HG03520 (cell line): ENCODE measurements around the gene NOD2.

ENCODE experiments used
- ATAC-seq: cut with Tn5 transposase; IDR thresholded peaks from one replicate; pipeline ENCODE4 v1.9.1; 2021; ENCODE audit warnings: mild to moderate bottlenecking, moderate library complexity; ENCODE audit not compliant: unreplicated experiment

Gene NOD2

GRCh38 chr16:50690177-50690576, 3.2 kb upstream of the NOD2 start:
- no peak for ATAC-seq

DNA sequence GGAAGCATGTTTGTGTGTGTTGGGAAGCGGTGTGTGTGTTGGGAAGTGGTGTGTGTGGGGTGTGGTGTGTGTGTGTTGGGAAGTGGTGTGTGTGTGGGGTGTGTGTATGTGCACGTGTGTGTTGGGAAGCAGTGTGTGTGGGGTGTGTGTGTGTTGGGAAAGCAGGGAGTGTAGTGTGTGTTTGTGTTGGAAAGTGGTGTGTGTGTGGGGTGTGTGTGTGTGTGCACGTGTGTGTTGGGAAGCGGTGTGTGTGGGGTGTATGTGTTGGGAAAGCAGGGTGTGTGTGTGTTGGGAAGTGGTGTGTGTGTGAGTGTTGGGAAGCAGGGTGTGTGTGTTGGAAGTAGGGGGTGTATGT, 785 bp upstream of the NOD2 start:
- no peak for ATAC-seq

DNA sequence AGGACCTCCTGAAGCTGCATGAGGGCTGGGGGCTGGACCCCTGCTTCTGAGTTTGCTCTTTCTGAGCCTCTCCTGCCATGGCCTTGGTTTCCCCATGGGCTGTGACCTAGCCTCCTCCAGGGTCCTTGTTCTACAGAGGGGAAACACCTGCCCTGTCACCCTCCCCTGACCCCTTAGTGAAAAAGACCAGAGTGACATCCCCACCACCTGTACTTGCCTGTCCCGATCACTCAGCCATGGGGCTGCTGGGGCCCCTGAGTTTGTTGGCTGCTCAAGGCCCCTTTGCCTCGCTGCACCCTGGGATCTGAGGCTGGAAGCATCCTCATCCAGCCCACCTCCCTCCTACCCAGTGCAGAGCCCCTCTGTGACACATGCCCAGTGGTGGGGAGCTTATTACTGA, 800 bp downstream of the NOD2 start:
- ATAC-seq = no peak

DNA sequence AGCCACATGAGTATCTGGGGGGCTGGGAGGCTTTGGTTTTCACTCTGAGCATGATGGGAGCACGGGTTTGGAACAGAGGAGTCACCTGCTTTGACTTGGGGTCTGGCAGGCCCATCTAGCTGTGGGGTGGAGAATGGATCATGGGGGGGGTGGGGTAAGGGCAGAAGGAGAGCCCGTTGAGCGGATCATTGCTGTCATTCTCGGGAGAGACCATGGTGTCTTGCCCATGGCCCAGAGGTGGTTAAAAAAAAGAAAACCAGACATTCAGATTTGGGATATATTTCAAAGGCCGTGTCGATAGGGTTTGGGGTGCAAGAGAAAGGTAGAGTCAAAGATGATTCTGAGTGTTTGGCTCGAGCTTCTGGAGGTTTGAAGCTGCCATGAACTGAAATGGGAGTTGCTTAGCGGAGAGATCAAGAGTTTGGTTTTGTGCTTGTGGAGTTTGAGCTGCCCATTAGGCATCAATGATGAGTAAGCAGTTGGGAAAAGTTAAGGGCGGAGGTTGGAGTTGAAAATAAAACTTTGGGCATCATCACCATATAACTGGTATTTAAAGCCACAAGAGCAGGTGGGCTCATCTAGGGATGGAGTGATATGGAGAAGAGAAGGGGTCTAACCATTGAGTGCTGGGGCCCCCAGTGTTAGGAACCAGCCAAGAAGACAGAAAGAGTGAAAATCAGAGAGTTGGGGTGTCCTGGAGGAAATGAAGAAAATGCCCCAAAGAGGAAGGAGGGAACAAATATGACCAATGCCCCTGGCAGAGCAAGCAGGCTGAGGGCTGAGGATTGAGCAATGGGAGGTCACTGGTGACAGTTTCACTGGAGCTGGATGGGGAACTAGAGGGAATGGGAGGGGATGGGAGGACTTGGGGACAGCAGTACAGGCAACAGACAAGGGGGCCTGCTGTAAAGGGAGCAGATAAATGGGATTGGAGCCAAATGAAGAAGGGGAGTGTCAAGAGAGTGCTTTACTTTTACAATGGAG, 1.9 kb downstream of the NOD2 start:
- no peak for ATAC-seq

- no peak for ATAC-seq
Measured at GRCh38 chr16:50696126-50696525, 2.7 kb downstream of the NOD2 start.

GRCh38 chr16:50696575-50697420, 3.4 kb downstream of the NOD2 start:
- peak; percentile 46 for ATAC-seq

DNA sequence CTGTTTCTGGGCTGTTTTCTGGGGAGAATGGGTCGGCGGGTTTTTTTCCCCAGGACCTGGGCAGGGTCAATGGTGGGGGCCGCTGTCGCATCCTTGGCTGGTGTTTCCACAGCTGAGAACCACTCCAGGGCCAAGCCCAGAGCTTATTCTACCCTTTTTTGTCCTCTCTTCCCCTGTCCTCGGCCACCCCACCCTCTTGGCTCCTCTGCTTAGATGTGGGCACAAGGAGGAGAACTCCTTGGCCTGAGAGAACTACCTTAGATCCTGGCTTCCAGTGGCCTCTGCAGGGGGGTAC, 4.0 kb downstream of the NOD2 start:
- ATAC-seq = no peak

GRCh38 chr16:50697881-50698767, 4.7 kb downstream of the NOD2 start:
- ATAC-seq = peak; percentile 38

GRCh38 chr16:50699326-50700159, 6.1 kb downstream of the NOD2 start:
- no peak for ATAC-seq

- ATAC-seq = no peak
Measured at GRCh38 chr16:50702725-50703124, 9.3 kb downstream of the NOD2 start.

DNA sequence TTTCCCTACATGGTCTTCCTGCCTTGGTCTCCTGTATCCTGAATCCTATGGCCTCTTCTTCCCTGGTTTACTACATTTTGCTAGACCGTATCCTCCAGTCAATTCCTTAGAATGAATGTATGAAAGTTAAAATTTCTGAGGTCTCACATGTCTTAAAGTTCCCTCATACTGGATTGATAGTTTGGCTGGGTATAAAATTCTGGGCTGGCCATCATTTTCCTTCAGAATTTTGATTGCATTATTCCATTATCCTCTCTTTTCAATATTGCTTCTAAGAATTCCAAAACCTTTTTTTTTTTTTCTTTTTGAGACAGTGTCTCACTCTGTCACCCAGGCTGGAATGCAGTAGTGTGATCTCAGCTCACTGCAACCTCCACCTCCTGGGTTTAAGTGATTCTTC, 10.8 kb downstream of the NOD2 start:
- no peak for ATAC-seq

DNA sequence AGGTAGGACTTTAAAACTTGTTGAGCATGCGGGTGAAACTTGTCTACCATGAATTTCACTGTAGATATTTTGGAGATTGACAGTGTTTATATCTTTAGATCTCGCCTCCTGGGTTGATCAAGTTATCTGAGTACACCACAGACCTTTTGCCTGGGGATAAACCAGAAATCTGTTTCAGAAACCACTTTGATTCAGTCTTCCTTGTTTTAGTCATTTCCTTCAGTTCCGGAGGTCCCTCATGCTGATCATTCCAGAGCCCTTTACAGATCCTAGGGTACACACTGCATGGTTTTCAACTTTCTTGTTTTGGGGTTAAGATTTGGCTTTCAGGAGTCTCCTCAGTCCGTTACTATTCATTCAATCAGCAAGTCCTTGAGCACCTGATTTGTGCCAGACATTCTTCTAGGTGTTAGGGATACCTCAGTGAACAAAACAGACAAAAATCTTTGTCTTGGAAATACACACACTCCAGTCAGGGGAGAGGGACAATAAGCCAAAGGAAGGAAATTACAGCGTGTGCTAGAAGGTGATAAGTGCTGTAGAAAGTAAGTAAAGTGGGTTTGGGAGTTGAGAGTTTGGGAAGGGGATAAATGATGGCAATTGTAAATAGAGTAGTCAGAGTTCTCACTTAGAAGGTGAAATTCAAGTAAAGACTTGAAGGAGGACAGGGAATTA, 12.2 kb downstream of the NOD2 start:
- ATAC-seq = no peak

GRCh38 chr16:50706250-50706649, 12.8 kb downstream of the NOD2 start:
- ATAC-seq = no peak

DNA sequence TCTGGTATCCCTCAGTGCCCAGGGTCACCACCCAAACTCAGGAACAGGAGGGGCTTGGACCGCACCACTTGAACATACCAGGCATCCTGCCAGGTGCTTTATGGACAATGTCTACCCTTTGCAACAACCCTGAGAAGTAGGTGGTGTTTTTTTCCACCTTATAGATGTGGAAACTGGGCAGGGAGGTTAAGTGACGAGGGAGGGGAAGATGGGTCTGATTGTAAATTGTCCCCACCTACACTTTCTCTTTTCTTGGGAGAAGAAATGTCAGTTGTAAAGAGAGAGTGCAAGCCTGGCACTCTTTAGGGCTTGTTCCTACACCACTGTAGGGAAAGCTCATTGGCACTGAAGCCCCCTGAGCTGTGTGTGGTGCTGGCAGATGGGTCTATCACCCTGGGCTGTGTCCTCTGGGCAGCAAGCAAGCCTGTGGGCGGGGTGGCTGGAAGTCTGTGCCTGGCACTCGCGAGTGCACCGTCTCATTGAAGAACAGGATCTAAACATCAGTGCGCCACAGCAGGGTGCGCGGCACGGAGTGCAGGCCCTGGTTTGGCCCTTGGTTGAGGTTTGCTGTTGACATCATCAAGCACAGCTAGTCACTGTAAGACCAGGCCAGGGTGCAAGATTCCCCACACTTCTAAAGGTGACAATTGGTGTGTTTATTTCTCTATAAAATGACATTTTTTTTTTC, 15.1 kb downstream of the NOD2 start:
- no peak for ATAC-seq

DNA sequence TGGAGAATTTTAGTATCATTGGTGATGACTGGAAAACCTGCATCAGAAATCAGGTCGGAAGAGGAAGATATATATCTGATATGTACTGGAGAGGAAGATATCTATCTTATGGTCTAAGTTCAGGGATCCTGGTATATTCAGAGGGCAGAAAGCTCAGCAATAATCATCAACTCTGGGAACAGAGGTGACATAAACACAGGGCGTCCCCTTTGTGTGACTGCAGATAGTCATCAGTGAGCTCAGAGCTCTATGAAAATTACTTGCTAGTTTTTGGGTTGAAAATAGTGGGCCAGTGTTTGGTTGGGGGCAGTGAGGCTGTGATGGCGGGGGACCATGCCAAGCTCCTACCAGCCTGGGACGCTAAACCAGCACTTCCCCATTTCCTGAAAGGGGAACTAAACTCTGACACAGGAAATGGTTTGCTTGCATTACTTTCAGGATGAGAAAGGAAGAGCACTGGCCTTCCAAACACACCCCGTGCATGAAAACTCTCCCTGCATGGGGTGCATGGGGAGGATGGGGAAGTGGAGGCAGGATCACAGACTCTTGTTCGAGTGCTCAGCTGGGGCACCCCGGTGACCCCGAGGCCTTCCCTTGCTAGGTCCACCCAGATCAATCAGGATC, 15.8 kb downstream of the NOD2 start:
- ATAC-seq = no peak

DNA sequence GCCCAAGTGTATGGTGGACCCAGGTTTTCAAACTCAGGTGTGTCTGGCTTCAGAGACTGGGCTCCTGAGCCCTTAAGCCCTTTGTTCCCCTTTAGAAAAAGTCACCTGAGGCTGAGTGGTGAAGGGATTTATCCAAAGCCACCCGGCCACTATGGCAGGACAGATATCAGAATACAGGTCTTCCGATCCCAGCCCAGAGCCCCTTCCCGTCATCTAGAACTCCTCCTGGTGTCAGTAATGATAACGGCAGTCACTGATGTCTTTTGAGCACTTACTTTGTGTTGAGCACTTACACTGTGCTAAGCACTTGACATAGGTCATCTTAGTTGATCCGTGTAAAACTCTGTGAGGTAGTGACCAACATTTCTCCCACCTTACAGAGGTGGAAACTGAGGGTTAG, 16.6 kb downstream of the NOD2 start:
- ATAC-seq = no peak

GRCh38 chr16:50711040-50711439, 17.6 kb downstream of the NOD2 start:
- ATAC-seq = no peak

DNA sequence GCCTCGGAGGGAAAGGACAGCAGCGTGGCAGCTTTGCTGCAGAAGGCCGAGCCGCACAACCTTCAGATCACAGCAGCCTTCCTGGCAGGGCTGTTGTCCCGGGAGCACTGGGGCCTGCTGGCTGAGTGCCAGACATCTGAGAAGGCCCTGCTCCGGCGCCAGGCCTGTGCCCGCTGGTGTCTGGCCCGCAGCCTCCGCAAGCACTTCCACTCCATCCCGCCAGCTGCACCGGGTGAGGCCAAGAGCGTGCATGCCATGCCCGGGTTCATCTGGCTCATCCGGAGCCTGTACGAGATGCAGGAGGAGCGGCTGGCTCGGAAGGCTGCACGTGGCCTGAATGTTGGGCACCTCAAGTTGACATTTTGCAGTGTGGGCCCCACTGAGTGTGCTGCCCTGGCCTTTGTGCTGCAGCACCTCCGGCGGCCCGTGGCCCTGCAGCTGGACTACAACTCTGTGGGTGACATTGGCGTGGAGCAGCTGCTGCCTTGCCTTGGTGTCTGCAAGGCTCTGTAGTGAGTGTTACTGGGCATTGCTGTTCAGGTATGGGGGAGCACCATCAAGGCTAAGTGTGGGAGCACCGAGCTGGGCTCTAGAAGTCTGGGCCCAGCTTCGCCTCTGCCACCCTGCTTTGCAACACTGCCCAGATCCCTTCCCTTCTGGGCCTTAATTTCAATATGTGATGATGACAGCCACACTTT, 18.6 kb downstream of the NOD2 start:
- no peak for ATAC-seq
